Measurements from ENCODE around the gene GASK1A. TPM values are rescaled to one million over a fixed set of nuclear protein-coding genes. Genes with fewer than 3 reads are reported as not detected.

GASK1A gene
- total and polyA plus RNA-seq, 4 donors, result 0.79 to 22.8 (median 4.6) TPM

DNA sequence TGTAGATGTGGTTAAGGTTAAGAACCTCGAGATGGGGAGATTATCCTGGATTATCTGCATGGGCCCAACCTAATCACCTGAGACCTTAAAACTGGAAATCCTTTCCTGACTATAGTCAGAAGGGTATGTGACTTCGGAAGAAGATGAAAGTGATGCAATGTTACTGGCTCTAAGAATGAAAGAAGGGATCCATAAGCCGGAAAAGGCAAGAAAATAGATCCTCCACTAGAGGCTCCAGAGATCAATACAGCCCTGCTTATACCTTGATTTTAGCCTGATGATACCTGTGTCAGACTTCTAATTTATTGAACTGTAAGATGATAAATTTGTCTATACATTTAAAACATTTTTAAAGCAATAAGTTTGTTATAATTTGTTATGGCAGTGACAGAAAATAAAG lies 21.5 kb upstream of the GASK1A start:
- Histone ChIP-seq H3K9me3 (ENCODE audit: control insufficient read depth in 4 of 4, low read length in 3 of 4) (no peaks in the 10 kb centered on the region), H3K27ac (ENCODE audit: low read depth in 1 of 2, low read length in 2 of 2) (no peak overlapping the region), H3K36me3 (ENCODE audit: control insufficient read depth in 4 of 4, insufficient read depth in 3 of 4, low read depth in 1 of 4, low read length in 3 of 4) (no peaks in the 10 kb centered on the region), H3K27me3 (ENCODE audit: control insufficient read depth in 4 of 4, insufficient read depth in 4 of 4, low read length in 3 of 4) (no peaks in the 10 kb centered on the region), H3K4me3 (ENCODE audit: low read depth in 1 of 3, low read length in 3 of 3) (no peak overlapping the region), H3K4me1 (ENCODE audit: control insufficient read depth in 4 of 4, insufficient read depth in 4 of 4, low read length in 3 of 4) (peaks cover 0 to 3% (median 1%) of the 10 kb centered on the region in 4 donors), H3K9ac (ENCODE audit: low read depth in 1 of 2, low read length in 2 of 2) (no peak overlapping the region)
- WGBS, result 81% methylated on average over 3 of the region's 3 CpGs
- DNase-seq (ENCODE audit: low spot score), result no peak
- TF ChIP-seq RXRA (IDR thresholded peaks at IDR 0.05) (no peak), RAD21 (IDR thresholded peaks at IDR 0.05) (peak in 1 of 2 donors; percentile 12)

GRCh38 chr3:42960282-42960681 lies 18.8 kb upstream of the GASK1A start:
- Histone ChIP-seq H3K4me1 (ENCODE audit: control insufficient read depth in 4 of 4, insufficient read depth in 4 of 4, low read length in 3 of 4) (peaks cover 0 to 3% (median 1%) of the 10 kb centered on the region in 4 donors), H3K9me3 (ENCODE audit: control insufficient read depth in 4 of 4, low read length in 3 of 4) (no peaks in the 10 kb centered on the region), H3K4me3 (ENCODE audit: low read depth in 1 of 3, low read length in 3 of 3) (no peak overlapping the region), H3K27ac (ENCODE audit: low read depth in 1 of 2, low read length in 2 of 2) (no peak overlapping the region), H3K9ac (ENCODE audit: low read depth in 1 of 2, low read length in 2 of 2) (no peak overlapping the region), H3K36me3 (ENCODE audit: control insufficient read depth in 4 of 4, insufficient read depth in 3 of 4, low read depth in 1 of 4, low read length in 3 of 4) (no peaks in the 10 kb centered on the region), H3K27me3 (ENCODE audit: control insufficient read depth in 4 of 4, insufficient read depth in 4 of 4, low read length in 3 of 4) (no peaks in the 10 kb centered on the region)
- TF ChIP-seq, protein P1, sequence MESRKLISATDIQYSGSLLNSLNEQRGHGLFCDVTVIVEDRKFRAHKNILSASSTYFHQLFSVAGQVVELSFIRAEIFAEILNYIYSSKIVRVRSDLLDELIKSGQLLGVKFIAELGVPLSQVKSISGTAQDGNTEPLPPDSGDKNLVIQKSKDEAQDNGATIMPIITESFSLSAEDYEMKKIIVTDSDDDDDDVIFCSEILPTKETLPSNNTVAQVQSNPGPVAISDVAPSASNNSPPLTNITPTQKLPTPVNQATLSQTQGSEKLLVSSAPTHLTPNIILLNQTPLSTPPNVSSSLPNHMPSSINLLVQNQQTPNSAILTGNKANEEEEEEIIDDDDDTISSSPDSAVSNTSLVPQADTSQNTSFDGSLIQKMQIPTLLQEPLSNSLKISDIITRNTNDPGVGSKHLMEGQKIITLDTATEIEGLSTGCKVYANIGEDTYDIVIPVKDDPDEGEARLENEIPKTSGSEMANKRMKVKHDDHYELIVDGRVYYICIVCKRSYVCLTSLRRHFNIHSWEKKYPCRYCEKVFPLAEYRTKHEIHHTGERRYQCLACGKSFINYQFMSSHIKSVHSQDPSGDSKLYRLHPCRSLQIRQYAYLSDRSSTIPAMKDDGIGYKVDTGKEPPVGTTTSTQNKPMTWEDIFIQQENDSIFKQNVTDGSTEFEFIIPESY (IDR thresholded peaks at IDR 0.05), result no peak
- TF ChIP-seq NR2F2 (IDR thresholded peaks at IDR 0.05) (no peak), REST (IDR thresholded peaks at IDR 0.05) (peak; percentile 86)
- 48% methylated on average over 5 of the region's 5 CpGs for WGBS
- DNase-seq (ENCODE audit: low spot score), result no peak

DNA sequence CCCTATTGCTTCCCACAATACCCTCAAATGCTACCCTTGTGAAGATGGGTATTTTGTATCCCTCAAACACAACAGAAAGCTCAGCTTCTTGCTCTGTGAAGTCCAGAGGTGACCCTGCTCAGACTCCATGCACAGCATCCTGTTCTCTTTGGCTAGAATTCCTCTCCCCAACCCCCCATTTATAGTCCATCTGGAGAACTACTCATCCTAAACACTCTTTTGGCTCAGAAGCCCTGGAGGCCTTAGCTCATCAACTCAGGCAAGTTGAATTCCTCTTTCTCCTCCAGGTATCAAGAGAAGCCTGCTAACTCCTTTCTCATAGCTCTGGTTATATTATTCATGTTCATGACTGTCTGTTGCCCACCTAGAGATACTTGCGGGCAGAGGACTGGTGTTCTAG lies 18.3 kb upstream of the GASK1A start:
- no peaks in the 10 kb centered on the region for H3K9me3 ChIP-seq (ENCODE audit: control insufficient read depth in 4 of 4, low read length in 3 of 4)
- no peak overlapping the region for H3K27ac ChIP-seq (ENCODE audit: low read depth in 1 of 2, low read length in 2 of 2)
- DNase-seq (ENCODE audit: low spot score), result no peak
- H3K27me3 ChIP-seq (ENCODE audit: control insufficient read depth in 4 of 4, insufficient read depth in 4 of 4, low read length in 3 of 4), result no peaks in the 10 kb centered on the region
- 94% methylated on average over 1 of the region's 1 CpG for WGBS
- TF ChIP-seq TAF1 (conservative IDR thresholded peaks at IDR 0.05) (no peak), RAD21 (IDR thresholded peaks at IDR 0.05) (no peak), HNF4G (IDR thresholded peaks at IDR 0.05) (no peak), ATF3 (IDR thresholded peaks at IDR 0.05) (no peak), REST (IDR thresholded peaks at IDR 0.05) (no peak), SP1 (IDR thresholded peaks at IDR 0.05) (no peak), EGR1 (IDR thresholded peaks at IDR 0.05; ENCODE audit: low read depth in 2 of 2) (no peak), FOXA2 (IDR thresholded peaks at IDR 0.05) (no peak), MAX (IDR thresholded peaks at IDR 0.05) (no peak), FOXA1 (IDR thresholded peaks at IDR 0.05) (no peak), JUND (IDR thresholded peaks at IDR 0.05) (no peak), GABPA (IDR thresholded peaks at IDR 0.05 in 1 of 2, conservative IDR thresholded peaks at IDR 0.05 in 1 of 2) (no peak), NR2F2 (IDR thresholded peaks at IDR 0.05) (no peak), HNF4A (conservative IDR thresholded peaks at IDR 0.05) (no peak), YY1 (IDR thresholded peaks at IDR 0.05) (no peak), RXRA (IDR thresholded peaks at IDR 0.05) (no peak)
- TF ChIP-seq, protein P1 (IDR thresholded peaks at IDR 0.05), result no peak
- H3K4me3 ChIP-seq (ENCODE audit: low read depth in 1 of 3, low read length in 3 of 3), result no peak overlapping the region
- peaks cover 0 to 3% (median 1%) of the 10 kb centered on the region in 4 donors for H3K4me1 ChIP-seq (ENCODE audit: control insufficient read depth in 4 of 4, insufficient read depth in 4 of 4, low read length in 3 of 4)
- H3K9ac ChIP-seq (ENCODE audit: low read depth in 1 of 2, low read length in 2 of 2), result no peak overlapping the region
- no peaks in the 10 kb centered on the region for H3K36me3 ChIP-seq (ENCODE audit: control insufficient read depth in 4 of 4, insufficient read depth in 3 of 4, low read depth in 1 of 4, low read length in 3 of 4)
